ENCODE results near the gene RALGDS. TPM values are rescaled to one million over a fixed set of nuclear protein-coding genes. Genes with fewer than 3 reads are reported as not detected.

Gene RALGDS
- total RNA-seq, 1 donor from 2014 or later: 29.2 TPM

GRCh38 chr9:133134388-133135145, 13.5 kb upstream of the RALGDS start:
- Mint-ChIP-seq H3K4me1 (peaks cover 54% of the 10 kb centered on the region), H3K9me3 (no peaks in the 10 kb centered on the region), H3K27ac (peak overlapping the region; percentile 98), H3K4me3 (no peak overlapping the region), H3K36me3 (ENCODE audit: low read depth) (peaks cover 4% of the 10 kb centered on the region), H3K27me3 (no peaks in the 10 kb centered on the region)
- CTCF ChIA-PET: interaction anchor here (0.9 to 5.0 kb wide), 3 partner anchors 9 to 20 kb away, joined by 3 to 51 read pairs (median 3); no protein-coding TSS in a partner anchor
- DNase-seq (no peak), ATAC-seq (ENCODE audit: low read depth) (no peak)
- intact Hi-C loops (cut with micrococcal nuclease): no loop called here
- TF ChIP-seq CTCF (IDR thresholded peaks at IDR 0.05): no peak
- POLR2A ChIA-PET: interaction anchor here (1.0 to 2.0 kb wide), 6 partner anchors 10 to 213 kb away, joined by 4 to 12 read pairs (median 5); partner anchors contain the start of genes MED22, RALGDS and RPL7A

DNA sequence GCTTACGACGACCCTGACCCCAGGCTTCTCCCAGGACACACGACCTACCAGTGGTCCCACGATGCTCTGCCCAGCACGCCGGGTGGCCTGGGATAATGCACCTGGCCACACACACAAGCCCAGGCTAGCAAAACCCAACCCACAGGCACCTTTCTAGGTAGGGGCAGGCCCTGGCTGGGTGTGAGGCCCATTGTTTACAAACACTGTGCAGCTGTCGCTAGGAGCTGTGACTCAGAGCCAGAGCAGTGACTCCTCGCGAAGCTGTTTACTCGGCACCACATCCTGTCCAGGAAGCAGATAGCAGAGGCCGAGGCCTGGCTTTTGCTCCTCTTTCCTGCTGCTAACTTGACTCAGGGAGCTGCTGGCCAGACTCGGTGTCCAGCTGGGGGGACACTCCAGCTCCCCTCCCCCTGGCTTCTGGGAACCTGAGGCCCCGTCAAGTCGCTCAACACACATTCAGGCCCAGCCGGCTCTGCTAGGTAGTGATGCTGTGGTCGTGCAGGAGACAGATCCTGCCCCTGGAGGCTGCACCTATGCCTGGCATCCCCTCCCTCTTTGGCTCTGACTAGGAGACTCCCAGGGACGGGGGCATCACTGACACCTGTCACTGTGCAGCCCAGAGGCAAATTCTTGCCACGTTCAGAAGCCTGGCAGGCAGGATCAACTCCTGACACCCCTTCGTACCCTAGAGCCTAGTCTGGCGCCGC, 12.8 kb upstream of the RALGDS start:
- peak overlapping the region; percentile 33 for H3K4me3 Mint-ChIP-seq
- POLR2A ChIA-PET: interaction anchor here (1.0 to 1.6 kb wide), 8 partner anchors 10 to 214 kb away, joined by 4 to 12 read pairs (median 4); partner anchors contain the start of genes GTF3C5, MED22, RALGDS and RPL7A
- H3K9me3 Mint-ChIP-seq: no peaks in the 10 kb centered on the region
- ATAC-seq (ENCODE audit: low read depth) (peak; percentile 79), DNase-seq (peak; percentile 59)
- no peak for TF ChIP-seq CTCF (IDR thresholded peaks at IDR 0.05)
- peaks cover 4% of the 10 kb centered on the region for H3K36me3 Mint-ChIP-seq (ENCODE audit: low read depth)
- intact Hi-C loops (cut with micrococcal nuclease): loop anchor here (1.0 to 2.0 kb wide), 2 partner anchors 10 to 19 kb away; no protein-coding TSS in a partner anchor
- no peaks in the 10 kb centered on the region for H3K27me3 Mint-ChIP-seq
- CTCF ChIA-PET: interaction anchor here (0.9 to 5.0 kb wide), 4 partner anchors 10 to 20 kb away, joined by 3 to 51 read pairs (median 5); no protein-coding TSS in a partner anchor
- peaks cover 58% of the 10 kb centered on the region for H3K4me1 Mint-ChIP-seq
- H3K27ac Mint-ChIP-seq: peak overlapping the region; percentile 98

DNA sequence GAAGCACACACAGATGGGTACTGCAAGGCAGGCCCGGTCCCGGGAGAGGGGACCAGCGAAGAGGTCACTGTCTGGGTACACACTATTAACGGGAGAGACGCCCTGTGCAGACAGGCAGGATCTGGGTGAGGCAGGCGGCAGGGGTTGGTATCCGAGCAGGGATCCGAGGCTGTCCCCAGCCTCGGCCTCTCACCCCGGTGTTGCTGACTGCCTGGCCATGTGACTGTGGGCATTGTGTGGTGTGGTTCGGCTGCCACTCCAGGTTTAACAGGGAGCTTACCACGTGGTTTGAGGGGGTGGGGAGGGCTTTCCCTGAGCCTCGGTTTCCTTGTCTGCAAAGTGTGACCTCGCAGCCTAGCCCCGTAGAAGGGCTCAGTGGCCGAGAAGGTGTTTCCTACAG, 11.1 kb upstream of the RALGDS start:
- intact Hi-C loops (cut with micrococcal nuclease): loop anchor here (2.0 kb wide), 1 partner anchor 17 kb away; no protein-coding TSS in a partner anchor
- H3K27ac Mint-ChIP-seq: peak overlapping the region; percentile 98
- no peaks in the 10 kb centered on the region for H3K27me3 Mint-ChIP-seq
- ATAC-seq (ENCODE audit: low read depth) (no peak), DNase-seq (no peak)
- H3K9me3 Mint-ChIP-seq: no peaks in the 10 kb centered on the region
- peaks cover 67% of the 10 kb centered on the region for H3K4me1 Mint-ChIP-seq
- POLR2A ChIA-PET: interaction anchor here (0.7 to 1.6 kb wide), 2 partner anchors 12 to 216 kb away, joined by 3 to 6 read pairs; partner anchors contain the start of genes MED22 and RPL7A
- H3K36me3 Mint-ChIP-seq (ENCODE audit: low read depth): peaks cover 4% of the 10 kb centered on the region
- no peak overlapping the region for H3K4me3 Mint-ChIP-seq
- CTCF ChIA-PET: interaction anchor here (1.7 to 5.0 kb wide), 2 partner anchors 12 to 15 kb away, joined by 7 to 51 read pairs; no protein-coding TSS in a partner anchor
- no peak for TF ChIP-seq CTCF (IDR thresholded peaks at IDR 0.05)

GRCh38 chr9:133131506-133131905, 10.5 kb upstream of the RALGDS start:
- H3K9me3 Mint-ChIP-seq: no peaks in the 10 kb centered on the region
- TF ChIP-seq CTCF (IDR thresholded peaks at IDR 0.05): no peak
- CTCF ChIA-PET: interaction anchor here (5.0 kb wide), 1 partner anchor 13 kb away, joined by 51 read pairs; no protein-coding TSS in a partner anchor
- DNase-seq (no peak), ATAC-seq (ENCODE audit: low read depth) (no peak)
- peak overlapping the region; percentile 8 for H3K4me3 Mint-ChIP-seq
- H3K27me3 Mint-ChIP-seq: no peaks in the 10 kb centered on the region
- H3K4me1 Mint-ChIP-seq: peaks cover 74% of the 10 kb centered on the region
- H3K27ac Mint-ChIP-seq: peak overlapping the region; percentile 98
- H3K36me3 Mint-ChIP-seq (ENCODE audit: low read depth): peaks cover 4% of the 10 kb centered on the region
- POLR2A ChIA-PET: interaction anchor here (1.0 to 1.5 kb wide), 4 partner anchors 10 to 101 kb away, joined by 5 to 12 read pairs (median 6); partner anchors contain the start of genes GTF3C5 and RALGDS
- intact Hi-C loops (cut with micrococcal nuclease): loop anchor here (1.0 kb wide), 1 partner anchor 10 kb away; the partner anchor contains the start of gene RALGDS
